Midbrain (tissue), 1 donor: ENCODE results near the gene MAEA.

ENCODE experiments used
- DNase-seq: peaks from one replicate; lab custom pipeline; 2025; lab: John Stamatoyannopoulos, UW

The MAEA gene

GRCh38 chr4:1289207-1290164 is at the start of gene MAEA:
TSS of gene MAEA (plus strand) at chr4:1289891. CDS start at chr4:1289914, 23 bp downstream.
- DNase-seq = peak; percentile 98

GRCh38 chr4:1239950-1240307 is 49.8 kb upstream of the MAEA start:
- DNase-seq = no peak

- DNase-seq = no peak
These were observed 48.8 kb upstream of the MAEA start for GRCh38 chr4:1240721-1241465.

- DNase-seq = no peak
These were observed 48.2 kb upstream of the MAEA start for GRCh38 chr4:1241466-1241935.

DNA sequence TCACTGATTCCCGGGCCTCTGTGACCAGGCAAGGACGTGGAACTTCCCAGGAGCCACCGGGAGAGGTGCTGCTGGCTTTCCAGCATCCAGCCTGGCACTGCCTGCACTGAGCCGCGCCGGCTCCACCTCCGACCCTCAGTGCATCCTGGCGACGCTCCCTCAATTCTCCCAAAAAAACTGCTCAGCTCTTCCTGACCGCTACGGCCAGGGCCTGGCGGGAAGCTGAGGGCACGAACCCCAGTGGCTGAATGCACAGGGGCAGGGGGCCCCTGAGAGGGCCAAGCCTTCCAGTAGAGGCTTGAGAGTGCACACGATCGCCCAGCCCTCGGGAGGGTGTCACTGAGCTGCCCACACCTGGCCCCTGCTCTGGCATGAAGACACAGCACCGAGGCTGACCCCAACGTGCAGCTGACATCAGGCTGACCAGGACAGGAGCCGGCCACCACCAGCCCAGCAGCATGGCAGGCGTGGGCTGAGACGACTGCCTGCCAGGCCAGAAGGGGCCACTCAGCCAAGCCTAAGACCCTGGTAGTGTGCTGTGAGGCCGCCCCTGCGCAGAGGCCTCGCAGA is 47.7 kb upstream of the MAEA start:
- DNase-seq = no peak

- no peak for DNase-seq
These were observed 46.9 kb upstream of the MAEA start for GRCh38 chr4:1242506-1243450.

DNA sequence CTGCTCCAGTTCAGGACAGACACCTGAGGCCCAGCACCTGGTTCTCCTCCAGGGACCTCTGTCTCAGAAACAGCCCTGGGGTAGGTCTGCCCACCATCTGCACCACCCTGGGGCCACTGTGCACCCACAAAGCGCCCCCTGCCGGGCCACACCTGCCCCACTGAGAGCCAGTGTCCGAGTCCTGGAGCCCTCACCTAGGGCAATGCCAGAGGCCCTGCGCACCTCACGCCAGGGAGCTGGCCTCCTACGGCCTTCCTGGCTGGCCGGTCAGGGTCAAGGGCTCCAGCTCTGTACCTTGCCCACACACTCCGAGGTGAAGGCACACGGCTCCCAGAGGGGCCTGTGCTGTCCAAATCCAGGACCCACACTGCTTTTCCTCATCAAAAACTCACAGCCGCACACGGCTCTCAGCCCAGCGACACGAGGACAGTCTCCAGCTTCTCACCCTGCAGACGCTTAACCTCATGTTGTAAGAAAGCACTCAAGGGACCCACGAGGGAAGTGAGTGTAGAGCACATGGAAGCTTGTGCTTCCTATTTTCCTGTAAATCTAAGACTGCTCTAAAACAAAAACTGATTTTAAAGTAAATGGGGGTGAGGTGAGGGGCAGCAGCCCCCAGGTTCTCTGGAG is 46.1 kb upstream of the MAEA start:
- DNase-seq = peak; percentile 29

DNA sequence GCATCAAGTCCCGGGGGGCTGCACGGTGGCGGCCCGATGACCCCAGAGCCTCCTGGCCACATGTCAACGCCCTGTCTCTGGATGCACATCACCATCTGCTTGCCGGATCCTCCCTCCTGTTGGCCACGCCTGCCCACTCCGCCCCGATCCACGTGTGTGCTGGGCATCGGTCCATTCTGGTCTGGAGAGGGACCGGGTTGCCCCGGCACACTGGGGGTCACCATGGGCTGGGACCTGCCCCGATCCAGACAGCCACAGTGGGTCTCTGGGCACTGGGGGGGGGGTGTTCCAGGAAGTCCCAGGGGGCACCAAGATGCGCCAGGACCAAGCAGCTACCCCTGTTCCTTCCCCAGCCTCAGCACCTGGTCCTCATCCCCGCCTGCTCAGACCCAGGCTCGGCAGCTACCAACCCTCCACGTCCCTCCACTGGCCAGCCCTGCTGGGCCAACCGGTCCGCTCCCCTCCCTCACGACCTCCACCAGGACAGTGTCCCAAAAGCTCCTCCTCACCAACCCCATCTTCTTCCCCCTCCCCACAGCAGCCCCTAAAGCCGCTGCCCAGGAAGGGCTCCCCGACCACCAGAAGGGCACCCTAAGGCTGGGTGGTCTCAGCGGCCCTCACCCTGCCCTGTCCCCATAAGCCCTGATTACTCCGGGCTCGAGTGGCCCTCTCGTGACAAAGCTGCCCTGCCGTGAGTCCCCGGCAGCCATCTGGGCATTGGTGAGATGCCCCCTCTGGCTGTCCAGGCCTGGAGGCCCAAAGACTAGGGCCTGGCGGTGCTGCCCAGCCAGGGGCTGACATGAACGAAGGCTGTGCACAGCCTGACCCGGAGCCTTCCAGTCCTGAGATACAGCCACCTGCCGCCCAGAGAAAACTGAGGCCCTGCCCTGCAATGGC is 45.4 kb upstream of the MAEA start:
- DNase-seq = no peak

GRCh38 chr4:1244978-1245471 is 44.7 kb upstream of the MAEA start:
- no peak for DNase-seq

DNA sequence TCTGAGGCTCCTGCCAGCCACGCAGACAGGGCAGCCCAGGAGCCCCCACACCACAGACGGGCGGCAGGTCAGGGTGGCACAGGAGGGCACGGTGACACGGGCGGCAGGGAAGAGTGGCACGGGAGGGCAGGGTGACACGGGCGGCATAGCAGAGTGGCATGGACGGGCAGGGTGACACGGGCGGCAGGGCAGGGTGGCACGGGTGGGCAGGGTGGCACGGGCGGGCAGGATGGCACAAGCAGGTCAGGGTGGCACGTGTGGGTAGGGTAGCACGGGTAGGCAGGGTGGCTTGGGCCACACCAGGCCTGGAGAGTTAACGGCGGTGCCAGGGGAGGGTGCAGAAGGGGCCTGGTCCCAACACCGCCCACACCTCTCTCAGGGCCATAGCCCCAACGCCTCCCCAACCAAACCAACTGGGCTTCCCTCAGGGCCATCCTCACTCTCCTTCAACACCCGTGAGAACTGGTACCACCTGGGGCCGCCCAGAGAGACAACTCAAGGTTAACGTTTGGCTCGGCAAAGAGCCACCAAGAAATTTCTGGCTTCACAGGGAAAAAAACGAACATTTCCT is 44.1 kb upstream of the MAEA start:
- DNase-seq = no peak

DNA sequence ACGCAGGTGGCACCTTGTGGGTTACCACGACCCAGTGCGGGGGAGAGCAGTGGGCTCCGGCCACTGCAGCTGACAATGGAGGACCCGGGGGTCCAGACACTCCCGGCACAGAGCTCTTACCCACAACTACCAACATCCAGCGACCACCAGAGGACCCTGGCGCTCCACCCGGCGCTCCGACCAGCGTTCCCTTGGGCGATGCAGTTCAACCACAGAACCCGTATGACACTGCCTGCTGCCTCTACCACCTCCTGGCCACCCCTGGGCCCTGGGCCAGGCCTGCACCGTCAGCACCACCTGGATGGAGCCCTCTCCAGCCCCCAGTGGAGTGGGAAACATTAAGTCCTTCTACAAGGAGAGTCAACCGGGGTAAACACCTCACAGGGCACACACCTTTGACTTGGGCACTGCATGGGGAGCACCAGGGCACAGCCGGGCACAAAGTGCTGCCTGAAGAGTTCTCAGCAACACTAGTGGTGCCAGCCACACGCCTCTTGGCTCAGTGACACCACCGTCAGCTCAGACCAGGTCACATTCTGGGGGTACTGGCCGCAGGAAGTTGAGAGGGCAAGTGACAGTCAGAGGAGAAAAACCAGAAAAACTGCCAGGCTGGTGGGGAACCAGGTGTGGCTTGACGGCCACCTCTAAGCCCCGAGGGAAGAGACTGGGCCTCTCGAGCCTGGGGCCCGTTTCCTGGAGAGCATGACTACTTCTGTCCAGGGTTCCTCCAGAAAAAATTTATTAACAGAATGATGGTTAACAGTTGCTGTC is 43.4 kb upstream of the MAEA start:
- no peak for DNase-seq

- DNase-seq = no peak
These were observed 42.5 kb upstream of the MAEA start for GRCh38 chr4:1246901-1247863.

GRCh38 chr4:1247864-1248244 is 41.8 kb upstream of the MAEA start:
- DNase-seq = no peak

DNA sequence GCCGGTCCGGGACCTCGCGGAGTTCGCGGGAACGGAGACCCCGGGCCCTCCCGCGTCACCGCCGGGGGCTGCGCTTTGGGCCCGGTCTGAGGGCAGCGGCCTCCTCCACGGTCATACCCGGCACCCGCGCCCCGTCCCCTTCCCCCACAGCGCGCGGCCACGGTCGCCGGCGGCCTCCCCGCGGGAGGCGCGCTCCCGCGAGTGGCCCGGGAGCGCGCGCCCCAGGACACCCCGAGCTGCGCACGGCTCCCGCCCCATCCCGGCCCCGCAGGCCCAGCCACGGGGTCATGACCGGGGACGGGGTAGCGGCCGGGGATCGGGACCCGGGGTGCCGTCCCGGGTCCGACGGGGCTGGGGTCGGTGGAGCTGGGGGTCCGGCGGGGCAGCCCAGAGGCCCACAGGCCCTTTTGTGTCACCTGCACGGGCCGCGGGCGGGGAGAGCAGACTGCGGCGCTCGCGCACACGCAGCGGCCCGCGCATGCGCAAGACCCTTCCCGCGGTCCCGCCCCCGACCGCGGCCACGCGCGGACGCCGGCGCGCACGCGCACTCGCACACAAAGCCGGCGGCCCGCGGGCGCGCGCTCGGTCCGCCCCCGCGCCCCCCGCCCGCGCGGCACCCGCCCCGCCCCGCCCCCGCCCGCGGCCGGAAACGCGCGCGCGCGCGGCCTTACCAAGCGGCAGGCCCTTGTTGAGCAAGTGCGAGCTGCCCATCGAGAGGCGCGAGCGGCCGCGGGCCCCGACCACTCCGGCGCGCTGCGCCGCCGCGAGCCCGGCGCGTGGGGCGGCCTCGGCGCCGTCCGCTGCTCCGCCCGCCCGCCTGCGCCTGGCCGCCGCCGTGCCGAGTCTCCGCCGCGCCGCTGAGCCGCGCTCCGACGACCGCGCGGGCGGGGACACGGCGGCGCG is 41.2 kb upstream of the MAEA start, which contains the start of gene CTBP1:
TSS of gene CTBP1 (minus strand) at position 886 of the 903 bp plus-strand sequence. CDS start 7,799 bp downstream, outside the sequence.
- DNase-seq = peak; percentile 81

DNA sequence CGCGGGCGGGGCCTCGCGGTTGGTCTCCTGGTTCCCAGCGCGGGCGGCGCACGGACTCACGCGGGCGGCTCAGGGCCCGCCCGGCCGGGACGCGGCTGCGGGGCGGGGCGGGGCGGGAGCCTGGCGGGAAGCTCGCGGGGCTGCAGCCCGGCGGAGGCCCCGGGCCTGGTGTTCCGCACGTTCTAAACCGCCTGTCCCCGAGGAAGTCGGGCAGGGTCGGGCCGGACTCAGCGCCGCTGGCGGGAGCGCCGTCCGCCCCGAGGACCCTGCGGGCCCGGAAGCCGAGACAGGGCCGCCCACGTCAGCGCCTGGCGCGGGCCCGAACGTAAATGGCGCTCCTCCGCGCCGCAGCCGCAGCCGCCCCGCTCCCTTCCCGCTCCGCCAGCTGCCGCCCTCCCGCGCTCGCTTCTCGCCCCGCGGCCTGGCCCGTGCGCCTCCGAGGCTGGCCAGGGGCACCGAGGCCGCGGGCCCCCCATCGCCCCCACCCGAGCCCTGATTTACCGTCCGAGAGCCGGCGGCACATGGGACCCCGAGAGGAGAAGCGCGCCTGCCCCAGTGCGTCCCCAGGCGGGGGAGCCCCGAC is 40.5 kb upstream of the MAEA start:
- peak; percentile 88 for DNase-seq
